ENCODE measurements around the gene PRSS1.
"Not testable (repeated sequence)": the region's sequence is repeated elsewhere in the genome, so short reads cannot be mapped to it uniquely, and the experiment has no call there.

PRSS1 gene

GRCh38 chr7:142773937-142774744 lies 24.9 kb downstream of the PRSS1 start:
- DNase-seq = no peak

DNA sequence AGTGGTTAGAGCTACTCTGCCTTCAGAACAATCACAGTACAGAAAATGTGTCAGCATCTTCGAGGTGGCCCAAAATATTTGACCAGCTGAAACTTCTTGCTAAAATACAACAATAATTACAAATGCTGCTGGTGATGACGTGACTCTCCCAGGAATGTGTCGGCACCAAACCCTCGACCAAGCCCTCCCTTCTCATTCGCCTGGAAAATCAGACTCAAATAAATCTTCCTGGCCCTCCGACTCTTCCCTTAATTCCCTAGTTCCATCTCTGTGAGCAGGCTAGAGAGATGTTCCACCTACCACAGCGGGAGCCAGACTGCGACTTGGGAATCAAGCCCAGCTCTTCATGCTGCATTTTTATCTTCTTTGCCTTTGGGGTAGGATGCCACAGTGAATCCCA lies 25.6 kb downstream of the PRSS1 start:
- no peak for DNase-seq

DNA sequence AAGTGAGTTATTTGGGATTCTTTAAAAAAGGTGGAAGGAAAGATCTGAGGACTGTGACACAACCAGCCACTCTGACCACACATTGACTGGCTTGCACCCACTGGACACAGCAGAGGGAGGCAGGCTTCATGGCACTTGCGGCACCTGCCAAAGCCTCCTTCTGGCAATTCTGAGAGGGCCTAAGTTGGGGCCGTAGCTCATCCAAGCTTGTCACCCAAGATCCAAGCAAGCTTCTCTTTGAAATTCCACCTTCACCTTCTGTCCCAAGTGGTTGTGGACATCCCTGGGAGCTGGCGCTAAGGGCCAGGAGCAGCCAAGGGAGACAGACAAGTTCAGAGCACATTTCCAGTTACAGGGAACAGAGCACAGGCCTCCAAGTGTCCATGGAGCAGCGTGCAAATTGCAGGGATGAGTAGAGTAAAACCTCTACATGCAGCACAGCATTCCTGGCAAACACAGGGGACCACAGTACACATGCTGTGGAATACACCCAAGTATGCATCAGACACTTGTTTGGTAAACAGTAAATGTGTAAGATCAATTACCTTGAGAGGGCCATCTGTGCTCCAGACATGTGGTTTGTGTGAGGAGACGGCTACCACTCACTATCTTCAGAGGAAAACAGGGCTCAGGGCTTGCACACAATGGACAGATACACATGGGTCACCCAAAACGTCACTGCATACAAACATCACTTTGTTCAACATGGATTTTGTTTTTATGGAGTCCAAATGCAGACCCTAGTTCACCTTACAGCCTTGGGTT lies 26.3 kb downstream of the PRSS1 start:
- not testable (repeated sequence) for DNase-seq

- DNase-seq = no peak
These were observed 27.1 kb downstream of the PRSS1 start for GRCh38 chr7:142776206-142776844.

DNA sequence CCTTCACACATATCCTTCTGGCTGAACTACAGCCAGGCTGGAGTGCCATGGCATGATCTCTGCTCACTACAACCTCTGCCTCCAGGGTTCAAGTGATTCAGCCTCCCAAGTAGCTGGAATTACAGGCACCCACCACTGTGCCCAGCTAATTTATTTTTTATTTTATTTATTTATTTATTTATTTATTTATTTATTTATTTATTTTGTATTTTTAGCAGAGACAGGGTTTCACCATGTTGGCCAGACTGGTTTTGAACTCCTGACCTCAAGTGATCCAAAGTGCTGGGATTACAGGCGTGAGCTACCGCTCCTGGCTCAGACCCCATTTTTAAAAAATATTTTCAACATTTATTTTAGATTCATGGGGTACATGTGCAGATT lies 27.6 kb downstream of the PRSS1 start:
- not testable (repeated sequence) for DNase-seq

GRCh38 chr7:142777318-142777717 lies 28.0 kb downstream of the PRSS1 start:
- DNase-seq = no peak

DNA sequence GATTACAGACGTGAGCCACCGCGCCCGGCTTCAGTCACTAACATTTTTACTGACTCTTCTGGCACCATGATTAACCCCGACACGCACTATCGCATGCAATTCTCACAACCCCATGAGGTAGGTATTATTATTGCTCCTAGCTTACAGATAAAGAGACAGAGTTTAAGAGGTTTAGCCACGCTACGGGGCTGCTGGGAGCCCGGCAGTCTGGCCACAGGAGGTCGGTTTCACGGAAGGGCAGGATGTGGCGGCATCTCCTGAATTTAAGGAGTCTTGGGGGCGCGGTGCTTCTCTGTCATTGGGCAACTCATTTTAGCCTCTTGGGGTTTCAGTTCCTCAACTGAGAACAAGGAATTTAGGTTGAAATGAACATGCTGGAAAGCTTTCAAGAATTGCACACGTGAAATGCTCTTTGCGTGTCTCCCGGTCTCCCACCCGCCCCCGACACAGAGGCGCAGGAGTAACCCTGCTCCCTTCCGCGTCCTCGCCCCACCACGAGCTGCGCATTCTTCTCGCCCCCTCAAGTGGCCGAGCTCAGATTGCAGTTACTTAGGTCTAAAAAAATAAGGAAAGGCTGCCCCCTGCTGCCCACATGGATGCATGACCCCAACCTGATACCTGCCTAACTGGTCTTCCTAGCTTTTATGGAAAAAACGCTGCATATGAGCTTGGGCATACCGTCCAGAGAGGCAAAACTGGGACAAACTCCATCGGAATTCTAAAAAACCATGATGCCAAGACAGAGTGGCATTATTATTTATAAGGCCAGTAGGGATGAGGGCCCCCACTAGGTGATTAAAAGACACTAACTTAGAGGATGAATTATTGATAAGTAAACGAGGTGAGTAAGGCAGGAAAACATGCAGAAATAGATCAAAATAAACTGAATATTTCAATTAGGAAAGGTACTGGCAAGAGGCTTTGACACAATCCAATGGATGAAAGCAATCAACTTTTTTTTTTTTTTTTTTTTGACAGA lies 33.9 kb downstream of the PRSS1 start:
- peak; percentile 78 for DNase-seq

DNA sequence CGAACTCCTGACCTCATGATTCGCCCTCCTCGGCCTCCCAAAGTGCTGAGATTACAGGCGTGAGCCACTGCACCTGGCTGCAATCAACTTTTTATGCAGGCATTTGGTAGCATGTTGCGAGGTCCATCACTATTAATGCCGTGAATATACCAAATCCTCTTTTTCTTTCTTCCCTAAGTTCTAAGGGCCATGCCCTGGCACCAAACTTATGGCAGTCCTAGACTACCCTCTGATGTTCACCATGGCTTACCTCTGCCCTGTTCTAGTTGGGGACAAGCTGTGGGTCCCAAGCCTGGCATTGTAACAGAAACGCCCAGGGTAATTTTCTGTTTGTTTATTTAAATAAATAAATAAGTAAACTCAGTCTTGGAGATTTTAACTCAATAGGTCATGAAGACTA lies 34.8 kb downstream of the PRSS1 start:
- DNase-seq = no peak

- DNase-seq = peak; percentile 50
These were observed 35.4 kb downstream of the PRSS1 start for GRCh38 chr7:142784716-142785115.

DNA sequence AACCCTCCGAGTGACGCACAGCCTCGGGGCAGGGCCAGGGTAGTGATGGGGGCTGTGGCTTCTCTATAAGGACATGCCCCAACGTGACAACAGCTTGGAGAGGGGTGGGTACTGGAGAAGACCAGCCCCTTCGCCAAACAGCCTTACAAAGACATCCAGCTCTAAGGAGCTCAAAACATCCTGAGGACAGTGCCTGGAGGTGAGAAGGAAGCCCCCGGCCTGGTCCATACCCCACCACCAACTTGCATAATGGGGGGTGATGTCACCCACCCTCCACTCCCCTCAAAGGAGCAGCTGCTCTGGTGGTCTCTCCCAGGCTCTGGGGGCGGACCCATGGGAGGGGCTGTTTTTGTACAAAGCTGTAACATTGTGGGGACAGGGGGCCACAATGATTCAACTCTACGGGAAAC lies 36.6 kb downstream of the PRSS1 start:
- DNase-seq = peak; percentile 74

- DNase-seq = peak; percentile 40
These were observed 37.9 kb downstream of the PRSS1 start for GRCh38 chr7:142787034-142787768.

DNA sequence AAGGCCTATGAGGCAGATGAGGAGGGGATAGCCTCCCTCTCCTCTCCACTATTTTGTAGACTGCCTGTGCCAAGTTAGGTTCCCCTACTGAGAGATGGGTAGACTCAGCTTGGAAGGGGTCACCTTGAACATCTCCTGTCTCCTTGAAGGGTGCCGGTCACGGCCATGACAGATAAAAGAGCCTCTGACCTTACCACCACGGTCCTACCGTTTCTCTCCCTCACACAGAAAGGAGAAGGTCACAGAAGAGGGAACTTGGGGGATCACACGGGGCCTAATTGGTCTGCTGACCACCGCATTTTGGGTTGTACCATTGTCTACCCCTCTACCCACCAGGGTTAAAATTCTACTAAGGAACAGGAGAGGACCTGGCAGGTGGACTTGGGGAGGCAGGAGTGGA lies 38.5 kb downstream of the PRSS1 start:
- DNase-seq = no peak

DNA sequence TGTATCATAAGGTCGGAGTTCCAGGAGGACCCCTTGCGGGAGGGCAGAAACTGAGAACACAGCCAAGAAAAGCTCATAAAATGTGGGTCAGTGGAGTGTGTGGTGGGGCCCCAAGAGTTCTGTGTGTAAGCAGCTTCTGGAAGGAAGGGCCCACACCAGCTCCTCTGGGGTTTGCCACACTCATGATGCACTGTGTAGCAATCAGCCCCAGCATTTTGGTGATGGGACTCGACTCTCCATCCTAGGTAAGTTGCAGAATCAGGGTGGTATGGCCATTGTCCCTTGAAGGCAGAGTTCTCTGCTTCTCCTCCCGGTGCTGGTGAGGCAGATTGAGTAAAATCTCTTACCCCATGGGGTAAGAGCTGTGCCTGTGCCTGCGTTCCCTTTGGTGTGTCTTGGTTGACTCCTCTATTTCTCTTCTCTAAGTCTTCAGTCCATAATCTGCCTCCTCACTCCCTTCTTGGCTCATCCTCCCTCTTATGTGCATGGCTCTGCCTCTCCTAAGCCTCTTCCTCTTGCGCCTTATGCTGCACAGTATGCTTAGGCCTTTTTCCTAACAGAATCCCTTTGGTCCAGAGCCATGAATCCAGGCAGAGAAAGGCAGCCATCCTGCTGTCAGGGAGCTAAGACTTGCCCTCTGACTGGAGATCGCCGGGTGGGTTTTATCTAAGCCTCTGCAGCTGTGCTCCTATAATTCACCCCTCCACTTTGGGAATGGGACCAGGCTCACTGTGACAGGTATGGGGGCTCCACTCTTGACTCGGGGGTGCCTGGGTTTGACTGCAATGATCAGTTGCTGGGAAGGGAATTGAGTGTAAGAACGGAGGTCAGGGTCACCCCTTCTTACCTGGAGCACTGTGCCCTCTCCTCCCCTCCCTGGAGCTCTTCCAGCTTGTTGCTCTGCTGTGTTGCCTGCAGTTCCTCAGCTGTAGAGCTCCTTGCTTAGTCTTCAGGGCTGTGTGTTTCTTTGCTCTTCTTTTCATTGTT lies 39.3 kb downstream of the PRSS1 start:
- DNase-seq = peak; percentile 49

DNA sequence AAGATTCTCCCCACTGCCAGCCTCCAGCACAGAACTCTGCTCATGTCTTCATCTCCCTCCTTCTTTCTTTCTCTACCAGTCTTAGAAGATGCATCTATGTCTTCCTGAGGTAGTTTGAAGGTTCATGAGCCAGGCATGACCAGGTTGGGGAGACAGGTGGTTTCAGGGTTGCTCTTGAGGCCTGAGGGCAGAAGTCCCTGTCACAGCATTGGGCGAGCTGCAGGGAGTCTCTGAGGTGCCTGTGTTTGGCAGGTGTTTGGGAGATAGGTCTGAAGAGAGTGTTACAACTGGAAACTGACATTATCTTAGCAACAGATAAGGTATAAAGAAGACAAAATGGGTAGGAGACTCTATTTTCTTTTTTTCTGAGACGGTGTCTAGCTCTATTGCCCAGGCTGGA lies 40.2 kb downstream of the PRSS1 start:
- DNase-seq = peak; percentile 44

GRCh38 chr7:142790056-142790455 lies 40.8 kb downstream of the PRSS1 start:
- peak; percentile 52 for DNase-seq

- DNase-seq = no peak
These were observed 41.3 kb downstream of the PRSS1 start for GRCh38 chr7:142790555-142790954.

- DNase-seq = peak; percentile 39
These were observed 42.2 kb downstream of the PRSS1 start for GRCh38 chr7:142791502-142791901.

GRCh38 chr7:142792129-142792528 lies 42.9 kb downstream of the PRSS1 start:
- peak; percentile 32 for DNase-seq

DNA sequence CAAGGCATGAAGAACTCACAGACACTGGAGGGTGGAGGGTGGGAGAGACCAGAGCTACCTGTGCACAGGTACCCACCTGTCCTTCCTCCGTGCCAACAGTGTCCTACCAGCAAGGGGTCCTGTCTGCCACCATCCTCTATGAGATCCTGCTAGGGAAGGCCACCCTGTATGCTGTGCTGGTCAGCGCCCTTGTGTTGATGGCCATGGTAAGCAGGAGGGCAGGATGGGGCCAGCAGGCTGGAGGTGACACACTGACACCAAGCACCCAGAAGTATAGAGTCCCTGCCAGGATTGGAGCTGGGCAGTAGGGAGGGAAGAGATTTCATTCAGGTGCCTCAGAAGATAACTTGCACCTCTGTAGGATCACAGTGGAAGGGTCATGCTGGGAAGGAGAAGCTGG lies 43.3 kb downstream of the PRSS1 start:
- DNase-seq = peak; percentile 27

DNA sequence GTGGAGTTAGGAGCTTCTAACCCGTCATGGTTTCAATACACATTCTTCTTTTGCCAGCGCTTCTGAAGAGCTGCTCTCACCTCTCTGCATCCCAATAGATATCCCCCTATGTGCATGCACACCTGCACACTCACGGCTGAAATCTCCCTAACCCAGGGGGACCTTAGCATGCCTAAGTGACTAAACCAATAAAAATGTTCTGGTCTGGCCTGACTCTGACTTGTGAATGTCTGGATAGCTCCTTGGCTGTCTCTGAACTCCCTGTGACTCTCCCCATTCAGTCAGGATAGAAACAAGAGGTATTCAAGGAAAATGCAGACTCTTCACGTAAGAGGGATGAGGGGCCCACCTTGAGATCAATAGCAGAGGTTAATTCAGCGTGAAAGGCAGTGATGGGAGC lies 43.9 kb downstream of the PRSS1 start:
- DNase-seq = no peak

Data from activated T-cell treated with anti-CD3 and anti-CD28 coated beads, Interleukin-2, amount 50 U/mL, for 1 hour (primary cell).